Neural cell (in vitro differentiated cells): ENCODE measurements around the gene DNAAF2.

Experiments
- CTCF ChIP-seq: fragments of 450-650 bp; IDR thresholded peaks from 2 replicates; pipeline ENCODE4 v1.5.1; 2014; ENCODE audit warnings: antibody characterized with exemption, mild to moderate bottlenecking, moderate library complexity; ENCODE audit not compliant: poor library complexity, severe bottlenecking
- EP300 ChIP-seq: fragments of 450-650 bp; conservative IDR thresholded peaks from 2 replicates; pipeline ENCODE4 v1.6.1; 2014; ENCODE audit warnings: antibody characterized with exemption, mild to moderate bottlenecking, moderate library complexity; ENCODE audit not compliant: poor library complexity, severe bottlenecking
- EZH2 ChIP-seq: fragments of 200-600, 300-800 bp; shearing (Covaris generic), sonication (generic); IDR thresholded peaks from 2 replicates; pipeline ENCODE4 v1.6.1; 2014; ENCODE audit warnings: antibody characterized with exemption, low read length, borderline replicate concordance, mild to moderate bottlenecking; ENCODE audit not compliant: insufficient read depth, poor library complexity, severe bottlenecking
- MXI1 ChIP-seq: fragments of 450-650 bp; conservative IDR thresholded peaks from 2 replicates; pipeline ENCODE4 v1.6.1; 2014; ENCODE audit warnings: antibody characterized with exemption, mild to moderate bottlenecking; ENCODE audit not compliant: poor library complexity, severe bottlenecking
- POLR2AphosphoS5 ChIP-seq: IDR thresholded peaks from 2 replicates; pipeline ENCODE4 v1.6.1; 2012
- RAD21 ChIP-seq: fragments of 450-650 bp; conservative IDR thresholded peaks from 2 replicates; pipeline ENCODE4 v1.6.1; 2014; ENCODE audit warnings: antibody characterized with exemption, mild to moderate bottlenecking, moderate library complexity
- REST ChIP-seq: IDR thresholded peaks from 2 replicates; pipeline ENCODE4 v1.6.1; 2012; ENCODE audit warnings: borderline replicate concordance
- SMC3 ChIP-seq: fragments of 450-650 bp; conservative IDR thresholded peaks from 2 replicates; pipeline ENCODE4 v1.6.1; 2014; ENCODE audit warnings: antibody characterized with exemption, mild to moderate bottlenecking, moderate library complexity; ENCODE audit not compliant: poor library complexity
- TAF1 ChIP-seq: IDR thresholded peaks from 2 replicates; pipeline ENCODE4 v1.6.1; 2012; ENCODE audit warnings: low read depth

GRCh38 chr14:49612671-49613070, 22.4 kb downstream of the DNAAF2 start:
- no peak for TF ChIP-seq CTCF
- TF ChIP-seq RAD21 = no peak
- no peak for TF ChIP-seq REST
- no peak for TF ChIP-seq EZH2
- TF ChIP-seq TAF1 = no peak
- no peak for TF ChIP-seq EP300
- no peak for TF ChIP-seq SMC3
- TF ChIP-seq POLR2AphosphoS5 = no peak
- TF ChIP-seq MXI1 = no peak
